ENCODE data around the gene DENND1B.

DNA sequence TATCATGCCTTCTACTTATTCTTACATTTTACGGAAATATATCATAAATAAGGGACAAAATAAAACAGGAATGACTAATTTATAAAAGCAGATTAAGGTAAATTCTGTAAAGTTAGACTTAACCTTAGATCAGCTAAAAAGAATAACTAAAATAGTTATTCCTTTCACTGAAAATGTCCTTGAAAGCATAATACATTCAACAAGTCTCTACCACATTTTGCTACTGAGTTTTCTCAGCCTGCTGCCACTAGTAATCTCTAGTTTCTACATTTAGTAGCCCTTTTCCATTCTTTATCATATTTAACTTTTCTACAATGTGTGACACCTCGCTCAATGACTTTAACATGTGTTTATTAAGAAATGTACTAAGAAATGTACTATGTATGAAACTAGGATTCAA is 89.0 kb downstream of the DENND1B start:
- TF ChIP-seq ZZZ3 (IDR thresholded peaks at IDR 0.05) (no peak), SP2 (IDR thresholded peaks at IDR 0.05; ENCODE audit: extremely low read depth, low read depth, low read length, poor library complexity, severe bottlenecking) (no peak)
- TF ChIP-seq, protein P1, sequence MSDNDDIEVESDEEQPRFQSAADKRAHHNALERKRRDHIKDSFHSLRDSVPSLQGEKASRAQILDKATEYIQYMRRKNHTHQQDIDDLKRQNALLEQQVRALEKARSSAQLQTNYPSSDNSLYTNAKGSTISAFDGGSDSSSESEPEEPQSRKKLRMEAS (CRISPR knock-in tag; IDR thresholded peaks at IDR 0.05) = no peak
